HG02678 (cell line): ENCODE results near the gene HRH1.
"Not testable (repeated sequence)": the region's sequence is repeated elsewhere in the genome, so short reads cannot be mapped to it uniquely, and the experiment has no call there.

Experiments used
- ATAC-seq: cut with Tn5 transposase; IDR thresholded peaks from one replicate; pipeline ENCODE4 v1.9.1; 2021; ENCODE audit warnings: mild to moderate bottlenecking, moderate library complexity; ENCODE audit not compliant: unreplicated experiment

The HRH1 gene

DNA sequence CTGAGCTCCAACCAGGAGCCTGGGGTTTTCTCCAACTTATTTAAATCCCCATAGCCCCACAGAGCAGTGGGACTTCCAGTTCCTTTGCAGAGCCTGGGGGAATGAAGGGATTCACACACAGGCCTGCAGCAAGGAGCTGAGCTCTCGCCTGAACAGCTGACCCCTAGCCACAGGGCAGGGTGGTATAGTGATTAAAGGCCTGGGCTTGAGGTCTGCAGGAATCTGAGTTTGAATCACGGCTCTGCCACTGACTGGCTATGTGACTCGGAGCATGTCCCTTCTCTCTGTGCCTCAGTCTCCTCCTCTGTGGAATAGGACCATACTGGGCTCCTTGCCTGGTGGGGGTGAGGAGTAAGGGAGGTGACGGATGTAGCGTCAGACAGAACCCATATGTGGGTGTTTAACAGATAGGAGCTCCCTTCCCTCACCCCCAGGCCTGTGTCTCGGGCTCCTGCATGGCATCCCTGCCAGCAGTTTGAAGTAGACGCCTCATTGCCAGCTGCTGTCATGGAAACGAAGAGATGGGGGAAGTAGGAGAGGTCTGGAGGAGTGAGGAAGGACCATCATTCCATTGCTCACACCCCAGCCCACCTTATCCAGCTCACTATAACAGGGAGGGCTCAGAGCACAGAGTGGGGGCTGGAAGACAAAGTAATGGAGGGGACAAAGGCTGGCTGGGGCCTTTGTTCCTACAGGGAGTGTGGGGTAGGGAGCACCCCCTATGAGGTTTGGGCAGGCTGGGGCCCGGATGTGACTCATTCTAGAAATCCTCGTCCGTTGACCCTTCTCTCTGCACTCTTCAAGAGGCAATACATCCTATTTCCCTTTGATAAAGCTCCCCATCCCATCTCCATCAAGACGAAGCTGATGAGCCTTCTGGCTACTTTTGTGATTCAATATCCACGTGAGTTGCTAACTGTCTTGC is 14.8 kb downstream of the HRH1 start:
- ATAC-seq = no peak

- no peak for ATAC-seq
These were observed 15.9 kb downstream of the HRH1 start for GRCh38 chr3:11170052-11170770.

GRCh38 chr3:11172096-11172690 is 17.9 kb downstream of the HRH1 start:
- ATAC-seq = no peak

- no peak for ATAC-seq
These were observed 19.7 kb downstream of the HRH1 start for GRCh38 chr3:11173828-11174465.

GRCh38 chr3:11178421-11178820 is 24.1 kb downstream of the HRH1 start:
- no peak for ATAC-seq

DNA sequence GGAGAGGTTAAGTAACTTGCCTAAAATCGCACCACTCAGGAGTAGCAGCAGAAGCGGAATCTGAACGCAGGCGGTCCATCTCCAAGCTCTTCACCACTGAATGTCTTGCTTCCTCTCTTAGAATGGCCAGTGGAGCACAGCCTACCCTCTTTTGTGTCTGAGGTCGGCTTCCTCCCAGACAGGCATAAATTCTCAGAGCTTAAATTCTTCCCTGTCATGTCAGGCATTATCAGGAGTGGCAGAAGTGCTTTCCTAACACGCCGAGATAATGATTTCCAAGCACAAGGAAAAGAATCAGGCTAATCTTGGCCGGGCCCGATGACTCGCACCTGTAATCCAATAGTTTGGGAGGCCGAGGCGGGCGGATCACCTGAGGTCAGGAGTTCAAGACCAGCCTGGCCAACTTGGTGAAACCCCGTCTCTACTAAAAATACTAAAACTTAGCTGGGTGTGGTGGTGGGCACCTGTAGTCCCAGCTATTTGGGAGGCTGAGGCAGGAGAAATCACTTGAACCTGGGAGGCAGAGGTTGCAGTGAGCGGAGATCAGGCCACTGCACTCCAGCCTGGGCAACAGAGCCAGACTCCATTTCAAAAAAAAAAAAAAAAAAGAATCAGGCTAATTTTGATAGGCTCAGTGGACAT is 30.2 kb downstream of the HRH1 start:
- not testable (repeated sequence) for ATAC-seq

GRCh38 chr3:11185144-11185543 is 30.9 kb downstream of the HRH1 start:
- no peak for ATAC-seq

DNA sequence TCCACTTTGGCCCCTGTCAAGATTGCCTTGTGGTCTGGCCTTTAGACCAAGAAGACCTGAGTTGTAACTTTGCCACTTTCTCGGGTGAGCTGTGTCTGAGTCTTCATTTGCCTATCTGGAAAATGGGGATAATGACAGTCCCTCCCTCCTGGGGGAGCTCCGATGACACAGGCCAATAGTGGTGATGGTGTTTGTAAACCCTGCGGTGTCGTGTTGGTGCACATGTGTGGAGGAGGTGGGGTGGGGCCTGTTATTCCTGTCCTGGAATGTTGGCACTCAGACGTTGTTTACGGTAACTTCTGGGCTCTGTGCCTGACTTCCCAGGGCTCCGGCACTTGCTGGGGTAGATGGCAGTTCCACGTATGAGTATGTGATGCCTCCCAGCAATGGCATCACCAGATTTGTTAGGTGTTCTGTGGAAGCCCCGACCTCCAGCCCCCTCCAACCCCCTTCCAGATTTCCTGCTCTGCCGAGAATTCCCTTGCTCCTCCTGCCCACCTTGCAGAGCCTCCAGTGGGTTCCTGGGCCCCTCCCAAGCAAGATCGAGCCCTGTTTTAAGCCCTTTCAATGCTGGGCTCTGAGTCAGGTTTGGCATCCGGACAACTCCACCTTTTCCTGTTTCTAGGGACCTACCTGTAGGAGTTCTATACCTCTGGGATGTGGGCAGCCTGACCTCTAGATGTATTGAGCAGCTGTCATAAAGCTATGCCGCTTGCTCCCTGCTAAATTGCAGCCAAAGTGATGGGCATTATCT is 31.4 kb downstream of the HRH1 start:
- no peak for ATAC-seq

DNA sequence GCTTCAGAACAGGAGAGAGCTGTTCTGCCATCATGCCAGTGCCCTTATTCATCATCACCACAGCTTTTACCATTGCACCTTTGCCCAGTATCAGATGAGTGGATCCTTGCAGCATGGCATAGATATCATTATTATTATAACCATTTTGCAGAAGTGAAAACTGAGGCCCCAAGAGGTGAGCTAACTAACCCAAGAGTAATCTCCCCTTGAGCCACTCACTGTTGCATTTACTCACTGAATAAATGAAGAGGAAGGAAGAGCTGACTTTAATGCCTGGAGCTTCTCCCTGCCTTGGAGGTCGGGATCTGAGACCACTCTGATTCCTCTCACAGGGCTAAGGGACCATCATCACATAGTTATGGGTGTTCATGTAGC is 32.0 kb downstream of the HRH1 start:
- no peak for ATAC-seq

DNA sequence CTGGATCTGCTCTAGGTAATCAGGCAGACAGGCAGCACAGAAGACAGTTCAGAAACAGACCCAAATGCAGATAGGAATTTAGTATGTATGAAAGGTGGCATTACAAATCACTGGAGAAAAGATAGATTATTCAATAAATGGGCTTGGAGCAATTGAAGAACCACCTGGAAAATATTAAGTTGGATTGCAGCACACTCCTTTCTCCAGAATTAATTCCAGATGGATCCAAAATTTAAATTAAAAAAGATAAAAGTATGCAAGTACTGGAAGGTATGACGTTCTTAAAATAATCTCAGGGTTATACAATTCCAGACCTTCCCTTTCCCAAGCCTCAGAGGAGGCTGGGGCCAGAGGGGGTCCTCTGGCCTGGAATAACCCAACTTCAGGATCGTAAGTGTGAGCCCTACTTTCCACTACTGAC is 32.5 kb downstream of the HRH1 start:
- no peak for ATAC-seq

DNA sequence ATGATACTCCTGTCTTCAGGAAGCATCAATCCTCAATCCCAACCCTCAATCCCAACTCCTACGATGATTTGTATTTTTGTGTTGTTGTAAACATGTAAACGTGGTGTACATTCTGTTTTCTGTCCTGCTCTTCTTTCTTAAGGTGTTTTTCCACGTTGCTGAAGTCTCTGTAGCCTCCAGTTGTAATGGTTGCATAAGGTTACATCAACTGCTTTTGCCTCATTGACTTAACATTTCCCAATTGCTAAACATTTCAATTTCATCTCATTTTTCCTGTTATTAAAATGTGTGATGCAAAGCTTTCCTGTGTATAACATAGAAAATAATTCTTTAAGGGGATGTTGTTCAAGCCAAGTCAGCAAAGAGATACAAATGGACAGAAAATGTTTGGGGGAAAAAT is 33.4 kb downstream of the HRH1 start:
- no peak for ATAC-seq

DNA sequence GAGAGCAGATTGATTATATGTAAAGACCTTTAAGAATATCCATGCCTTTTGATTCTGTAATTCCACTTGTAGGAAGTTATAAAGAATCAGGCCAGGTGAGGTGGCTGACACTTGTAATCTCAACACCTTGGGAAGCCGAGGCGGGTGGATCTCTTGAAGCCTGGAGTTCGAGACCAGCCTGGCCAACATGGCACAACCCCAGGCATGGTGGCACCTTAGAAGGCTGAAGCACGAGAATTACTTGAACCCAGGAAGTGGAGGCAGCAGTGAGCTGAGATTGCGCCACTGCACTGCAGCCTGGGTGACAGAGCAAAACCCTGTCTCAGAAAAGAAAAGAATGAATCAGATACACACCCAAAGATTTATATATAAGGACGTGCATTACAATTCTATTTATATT is 33.9 kb downstream of the HRH1 start:
- no peak for ATAC-seq

DNA sequence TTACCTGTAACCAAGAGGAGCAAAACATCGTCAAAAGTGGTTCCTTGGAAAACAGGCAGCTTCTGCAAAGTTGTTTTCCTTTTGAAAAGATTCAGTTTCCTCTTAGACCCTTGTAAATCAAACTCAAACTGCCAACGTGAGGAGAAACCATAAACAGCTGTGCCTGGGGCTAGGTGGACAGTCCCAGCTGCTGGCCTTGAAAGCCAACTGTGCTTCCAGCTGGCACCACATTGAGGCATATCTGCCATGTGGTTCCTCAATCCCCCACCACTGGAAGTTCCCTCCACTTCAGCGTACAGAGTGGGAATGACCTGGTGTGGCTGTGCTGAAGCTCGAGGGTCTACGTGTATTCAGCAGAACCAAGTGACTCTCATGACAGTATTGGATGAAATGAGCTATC is 40.9 kb downstream of the HRH1 start:
- ATAC-seq = no peak

DNA sequence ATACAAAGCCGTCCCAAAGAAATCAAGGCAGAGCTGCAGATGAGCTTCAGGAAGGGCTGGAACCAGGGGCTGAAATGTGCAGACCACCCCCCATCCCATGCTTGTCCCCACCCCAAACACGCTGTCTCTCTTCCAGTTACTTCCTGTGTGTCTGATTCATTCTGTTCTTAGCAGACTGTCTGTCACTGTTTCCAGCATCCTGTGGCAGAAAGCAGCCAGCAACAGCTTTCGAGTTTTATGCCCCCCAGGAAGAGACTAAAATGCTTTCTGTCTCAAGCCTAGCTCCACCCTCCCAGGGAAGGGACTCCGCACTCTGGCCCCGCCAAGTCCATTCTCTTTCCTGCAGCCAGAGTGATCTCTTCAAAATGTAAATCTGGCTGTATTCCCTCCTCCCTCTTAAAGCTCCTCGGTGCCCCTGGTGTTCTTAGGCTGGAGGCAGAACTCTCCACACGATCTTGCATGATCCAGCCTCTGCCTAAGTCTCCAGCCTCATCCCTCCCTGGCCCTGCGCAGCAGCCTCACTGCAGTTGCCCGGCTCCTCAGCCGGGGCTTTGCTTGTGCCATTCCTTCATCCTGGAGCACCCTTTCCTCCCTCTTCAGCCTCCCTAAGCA is 41.5 kb downstream of the HRH1 start:
- ATAC-seq = no peak

DNA sequence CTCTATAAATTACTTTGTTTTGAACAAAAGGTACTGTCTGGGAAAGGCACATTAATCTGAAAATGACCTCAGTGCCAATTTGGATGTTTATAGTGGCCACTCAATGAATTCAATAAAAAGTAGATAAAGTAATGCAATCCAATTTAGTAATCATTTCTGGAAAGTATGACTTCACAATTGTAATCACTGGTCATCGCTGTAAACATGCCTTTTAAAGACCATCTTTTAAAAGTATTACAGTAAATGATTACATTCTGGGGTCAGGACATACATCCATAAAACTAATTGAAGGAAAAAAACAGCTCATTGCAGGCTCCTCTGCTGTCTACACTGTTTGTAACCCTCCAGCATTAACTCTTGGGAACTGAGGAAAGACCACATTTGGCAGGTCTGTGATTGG is 43.2 kb downstream of the HRH1 start:
- no peak for ATAC-seq

GRCh38 chr3:11198070-11198469 is 43.8 kb downstream of the HRH1 start:
- ATAC-seq = no peak

GRCh38 chr3:11198495-11198894 is 44.2 kb downstream of the HRH1 start:
- ATAC-seq = no peak

DNA sequence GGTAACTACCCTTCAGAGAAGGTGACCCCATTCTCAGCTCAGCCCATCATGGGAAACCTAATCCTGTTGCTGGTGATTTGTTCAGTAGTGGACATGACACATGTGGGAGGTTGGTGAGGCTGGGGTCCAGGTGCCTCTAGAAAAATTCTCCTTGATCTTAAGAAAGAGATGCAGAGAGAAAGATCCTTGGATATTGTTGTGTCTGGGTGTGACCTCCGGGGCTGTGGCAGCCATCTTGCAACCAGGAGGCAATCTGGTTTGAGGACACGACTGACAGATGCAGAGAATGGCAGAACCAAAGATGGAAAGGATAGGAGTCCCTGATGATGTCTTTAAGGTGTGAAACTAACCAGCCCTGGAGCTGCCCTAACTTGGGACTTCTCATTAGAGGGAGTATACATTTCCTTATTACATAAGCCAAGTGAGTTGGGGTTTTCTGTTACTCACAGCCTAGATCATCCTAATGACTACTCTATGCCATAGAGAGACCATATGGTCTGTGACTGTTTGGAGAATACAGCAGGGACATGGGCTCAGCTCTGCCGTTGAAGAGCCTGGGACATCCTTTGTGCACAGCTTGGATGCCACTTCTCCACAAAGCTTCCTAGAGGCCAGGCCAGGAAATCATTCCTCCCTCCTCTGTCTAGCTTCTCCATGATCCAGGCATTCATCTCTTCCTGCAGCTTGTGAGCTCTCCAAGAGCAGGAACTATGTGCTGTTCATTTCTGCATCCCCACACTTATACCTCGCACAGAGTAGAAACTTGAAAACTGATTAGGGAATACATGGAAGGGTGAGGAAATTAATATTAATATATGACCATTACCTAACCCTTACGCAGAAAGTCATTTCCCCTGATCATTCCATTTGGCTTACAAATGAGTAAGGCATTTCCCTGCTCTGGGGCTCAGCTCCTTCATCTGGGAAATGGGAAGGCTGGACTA is 45.9 kb downstream of the HRH1 start:
- no peak for ATAC-seq
